GM19324 (cell line): ENCODE measurements around the gene EIF3A.
"Not testable (repeated sequence)": the region's sequence is repeated elsewhere in the genome, so short reads cannot be mapped to it uniquely, and the experiment has no call there.

Experiments
- ATAC-seq: cut with Tn5 transposase; IDR thresholded peaks from one replicate; pipeline ENCODE4 v1.9.1; 2021; ENCODE audit warnings: mild to moderate bottlenecking, moderate library complexity; ENCODE audit not compliant: unreplicated experiment, low FRiP score

EIF3A gene

DNA sequence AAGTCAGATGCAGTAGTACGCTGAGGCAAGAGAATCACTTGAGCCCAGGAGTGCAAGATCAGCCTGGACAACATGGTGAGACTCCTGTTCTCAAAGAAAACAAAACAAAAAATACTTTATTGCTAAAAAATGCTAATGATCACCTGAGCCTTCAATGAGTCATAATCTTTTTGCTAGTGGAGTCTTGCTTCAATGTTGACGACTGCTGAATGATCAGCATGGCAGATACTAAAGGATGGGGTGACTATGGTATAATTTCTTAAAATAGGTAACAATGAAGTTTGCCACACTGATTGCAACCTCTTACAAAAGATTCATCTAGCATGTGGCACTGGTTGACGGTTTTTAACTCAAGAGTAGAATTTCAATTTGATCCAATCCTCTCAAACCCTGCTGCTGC, 28.8 kb downstream of the EIF3A start:
- no peak for ATAC-seq

DNA sequence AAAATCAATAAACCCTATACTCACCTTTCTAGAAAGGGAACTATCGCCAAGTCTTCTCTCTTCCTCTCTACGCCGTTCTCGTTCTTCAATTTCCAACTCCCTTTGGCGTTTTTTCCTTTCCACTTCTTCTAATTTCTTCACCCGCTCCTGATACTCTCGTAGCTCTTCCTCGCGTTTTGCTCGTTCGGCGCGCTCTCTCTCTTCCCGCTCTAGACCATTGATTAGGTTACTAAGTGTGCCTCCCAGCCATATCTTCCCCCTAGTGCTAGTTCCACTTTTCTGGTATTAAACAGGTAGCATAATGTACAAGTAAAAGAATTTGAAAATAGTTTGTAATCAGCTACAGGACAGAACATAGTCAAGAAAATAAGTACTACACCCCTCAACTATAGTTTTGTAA, 30.8 kb downstream of the EIF3A start:
- no peak for ATAC-seq

DNA sequence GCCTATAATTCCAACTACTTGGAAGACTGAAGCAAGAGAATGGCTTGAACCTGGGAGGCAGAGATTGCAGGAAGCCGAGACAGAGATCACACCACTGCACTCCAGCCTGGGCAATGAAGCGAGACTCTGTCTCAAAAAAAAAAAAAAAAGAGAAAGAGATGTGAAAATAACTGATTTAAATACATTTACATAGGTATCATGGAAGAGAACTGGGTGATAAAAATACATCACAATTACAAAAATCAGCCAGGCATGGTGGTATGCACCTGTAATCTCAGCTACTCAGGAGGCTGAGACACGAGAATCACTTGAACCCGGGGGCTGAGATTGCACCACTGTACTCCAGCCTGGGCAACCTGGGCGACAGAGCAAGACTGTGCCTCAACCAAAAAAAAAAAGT, 31.3 kb downstream of the EIF3A start:
- no peak for ATAC-seq

DNA sequence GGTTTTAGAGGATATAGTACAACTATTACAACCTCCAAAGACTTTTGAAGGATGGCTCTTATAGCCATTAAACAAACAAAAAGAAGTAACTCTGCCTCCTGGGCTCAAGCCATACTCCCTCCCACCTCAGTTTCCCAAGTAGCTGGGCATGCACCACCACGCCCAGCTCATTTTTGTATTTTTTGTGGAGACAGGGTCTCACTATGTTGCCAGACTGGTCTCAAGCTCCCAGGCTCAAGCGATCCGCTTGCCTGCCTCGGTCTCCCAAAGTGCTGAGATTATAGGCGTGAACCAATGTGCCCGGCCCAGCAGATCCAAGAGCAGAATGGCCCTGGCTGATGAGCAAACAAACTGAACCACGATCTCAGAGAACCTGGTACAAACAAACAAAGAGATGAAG, 35.1 kb downstream of the EIF3A start:
- no peak for ATAC-seq

DNA sequence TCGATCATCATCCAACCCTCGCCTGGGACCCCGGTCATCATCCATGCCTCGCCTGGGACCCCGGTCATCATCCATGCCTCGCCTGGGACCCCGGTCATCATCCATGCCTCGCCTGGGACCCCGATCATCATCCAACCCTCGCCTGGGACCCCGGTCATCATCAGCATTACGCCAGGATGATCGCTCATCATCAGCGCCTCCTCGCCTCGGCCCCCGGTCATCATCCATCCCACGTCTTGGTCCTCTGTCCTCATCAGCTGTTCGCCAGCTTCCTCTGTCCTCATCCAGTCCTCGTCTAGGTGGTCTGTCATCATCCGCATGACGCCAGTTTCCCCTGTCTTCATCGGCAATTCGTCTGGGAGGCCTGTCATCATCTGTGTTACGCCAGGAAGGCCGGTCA, 38.4 kb downstream of the EIF3A start:
- ATAC-seq: no peak

- no peak for ATAC-seq
These were observed 39.3 kb downstream of the EIF3A start for GRCh38 chr10:119041326-119041725.

DNA sequence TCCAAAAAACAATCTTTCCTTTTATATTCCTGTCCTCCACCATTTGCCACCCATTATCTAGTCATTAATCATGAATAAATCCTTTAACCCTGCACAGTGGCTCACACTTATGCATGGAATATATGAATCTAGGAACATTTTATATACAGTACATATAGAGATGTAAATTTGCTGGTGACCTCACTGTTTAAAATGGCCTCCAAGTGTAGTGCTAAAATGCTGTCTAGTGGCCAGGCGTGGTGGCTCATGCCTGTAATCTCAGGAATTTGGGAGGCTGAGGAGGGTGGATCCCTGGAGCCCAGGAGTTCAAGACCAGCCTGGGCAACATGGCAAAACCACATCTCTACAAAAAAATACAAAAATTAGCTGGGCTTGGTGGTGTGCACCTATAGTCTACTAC, 41.5 kb downstream of the EIF3A start:
- ATAC-seq: no peak

GRCh38 chr10:119031496-119032059, 49.0 kb downstream of the EIF3A start:
- no peak for ATAC-seq

DNA sequence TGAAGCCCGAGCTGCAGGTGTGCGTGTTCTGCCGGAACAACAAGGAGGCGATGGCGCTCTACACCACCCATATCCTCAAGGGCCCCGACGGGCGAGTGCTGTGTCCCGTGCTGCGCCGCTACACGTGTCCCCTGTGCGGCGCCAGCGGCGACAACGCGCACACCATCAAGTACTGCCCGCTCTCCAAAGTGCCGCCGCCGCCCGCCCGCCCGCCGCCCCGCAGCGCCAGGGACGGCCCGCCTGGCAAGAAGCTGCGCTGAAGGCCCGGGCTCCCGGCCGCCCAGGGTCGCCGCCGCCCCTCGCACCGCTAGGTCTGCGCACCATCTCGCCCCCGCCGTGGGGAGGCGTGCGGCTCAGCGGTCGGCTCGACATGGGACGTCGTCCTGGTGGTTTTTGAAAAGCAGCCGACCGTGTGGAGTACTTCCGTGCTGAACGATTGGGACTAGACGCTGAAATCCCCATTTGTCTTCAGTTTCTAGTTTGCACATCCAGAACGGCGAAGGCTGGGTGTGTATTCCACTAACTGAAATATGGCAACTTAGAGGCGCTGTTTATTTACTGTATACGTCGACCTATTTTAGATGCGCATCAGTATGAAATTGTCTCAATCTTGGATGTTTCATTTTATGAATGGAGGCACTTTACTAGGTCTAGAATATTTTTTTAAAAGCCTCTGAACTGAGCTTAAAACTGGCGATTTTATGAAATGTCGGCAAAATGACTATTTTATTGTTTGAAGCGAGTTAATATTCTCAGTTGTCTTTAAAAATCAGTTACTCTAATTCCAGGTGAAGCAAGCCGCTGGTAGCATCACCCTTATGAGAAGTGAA, 50.0 kb downstream of the EIF3A start:
- ATAC-seq: peak; percentile 39

- ATAC-seq: peak; percentile 17
These were observed 50.8 kb downstream of the EIF3A start, which contains the start of gene NANOS1 for GRCh38 chr10:119029613-119030420. TSS of gene NANOS1 (plus strand) at chr10:119029714. CDS start at chr10:119029802, 88 bp downstream.

DNA sequence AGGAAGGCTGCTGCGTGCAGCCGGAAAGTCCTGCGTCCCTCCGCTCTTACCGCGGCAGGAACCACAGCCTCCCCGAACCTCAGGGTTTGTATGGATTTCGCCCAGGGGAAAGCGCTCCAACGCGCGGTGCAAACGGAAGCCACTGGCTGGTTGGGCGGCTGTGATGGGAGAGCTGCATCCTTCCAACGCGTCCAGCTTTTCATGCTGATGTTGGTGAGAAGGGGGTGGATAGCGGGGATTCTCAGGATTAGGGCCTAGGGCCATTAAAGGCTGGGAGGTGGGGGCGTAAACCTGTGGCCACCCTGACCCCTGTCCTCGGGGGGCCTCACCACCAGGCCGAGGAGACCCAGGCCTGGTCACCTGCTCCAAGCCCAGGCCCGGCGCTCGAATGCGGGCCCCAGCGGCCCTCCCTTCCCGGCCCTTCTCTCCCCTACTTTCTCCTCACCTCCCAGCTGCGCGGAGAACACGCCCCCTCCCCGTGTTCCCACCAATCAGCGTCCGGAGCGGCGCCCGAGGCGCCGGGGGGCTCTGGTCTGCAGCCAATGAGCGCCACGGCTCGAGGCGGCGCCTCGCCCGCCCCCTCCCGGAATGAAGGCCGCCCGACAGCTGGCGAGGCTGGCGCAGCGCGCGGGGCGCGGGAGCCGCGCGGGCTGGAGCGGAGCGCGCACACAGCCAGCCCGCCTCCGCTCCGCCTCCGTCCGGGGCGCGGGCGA, 51.6 kb downstream of the EIF3A start:
- ATAC-seq: peak; percentile 77

DNA sequence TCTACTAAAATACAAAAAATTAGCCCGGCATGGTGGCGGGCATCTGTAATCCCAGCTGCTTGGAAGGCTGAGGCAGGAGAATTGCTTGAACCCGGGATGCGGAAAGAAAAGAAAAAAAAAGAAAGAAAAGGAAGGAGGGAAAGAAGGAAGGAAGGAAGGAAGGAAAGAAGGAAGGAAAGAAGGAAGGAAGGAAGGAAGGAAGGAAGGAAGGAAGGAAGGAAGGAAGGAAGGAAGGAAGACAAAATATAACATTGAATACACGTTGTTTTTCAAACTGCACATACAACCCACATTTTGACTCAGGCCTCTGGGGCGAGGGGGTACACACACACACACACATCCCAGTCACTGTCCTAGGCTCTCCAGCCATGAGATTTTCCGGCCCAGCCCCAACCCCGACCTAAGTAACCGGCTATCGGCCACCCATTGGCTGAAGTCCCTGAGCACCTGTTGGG, 52.1 kb downstream of the EIF3A start:
- ATAC-seq: not testable (repeated sequence)

- no peak for ATAC-seq
These were observed 54.1 kb downstream of the EIF3A start for GRCh38 chr10:119026301-119027110.

- no peak for ATAC-seq
These were observed 54.8 kb downstream of the EIF3A start for GRCh38 chr10:119025776-119026175.

DNA sequence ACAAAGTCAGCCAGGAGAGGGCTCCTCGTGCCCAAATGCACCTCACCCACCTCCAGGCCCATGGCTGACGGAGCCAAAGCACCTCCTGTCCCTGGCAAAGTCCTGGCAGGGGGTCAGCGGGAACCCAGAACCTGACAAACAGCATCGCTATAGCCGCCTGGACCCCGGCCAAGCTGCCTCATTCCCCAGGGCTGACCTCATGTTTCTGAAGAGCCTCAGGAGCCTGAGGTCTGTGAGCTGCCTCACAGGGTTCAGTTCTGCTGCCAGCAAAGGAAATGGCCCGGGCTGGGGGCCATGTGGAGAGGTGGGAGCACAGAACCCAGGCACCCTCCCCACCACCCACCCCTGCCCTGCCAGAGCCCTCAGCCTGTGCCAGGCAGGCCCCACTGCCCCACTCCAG, 55.3 kb downstream of the EIF3A start:
- ATAC-seq: no peak

DNA sequence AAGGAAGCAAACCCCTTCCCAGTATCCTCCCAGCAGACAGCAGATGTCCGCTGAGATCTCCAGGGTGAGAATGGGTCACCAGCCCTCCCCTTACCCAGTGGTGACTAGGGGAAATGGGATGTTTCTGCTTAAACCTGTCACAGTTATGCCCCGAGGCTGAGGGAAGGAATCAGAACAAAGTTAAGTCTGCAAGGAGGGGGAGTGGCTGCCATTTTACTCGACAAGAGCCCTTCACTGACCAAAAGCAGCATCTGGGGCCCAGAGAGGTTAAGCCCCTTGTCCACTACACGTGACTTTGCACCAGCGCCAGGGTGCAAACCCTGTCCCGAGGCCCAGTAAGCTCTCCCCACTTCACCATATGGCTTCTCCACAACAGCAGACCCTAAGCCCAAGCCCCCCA, 55.7 kb downstream of the EIF3A start:
- no peak for ATAC-seq

DNA sequence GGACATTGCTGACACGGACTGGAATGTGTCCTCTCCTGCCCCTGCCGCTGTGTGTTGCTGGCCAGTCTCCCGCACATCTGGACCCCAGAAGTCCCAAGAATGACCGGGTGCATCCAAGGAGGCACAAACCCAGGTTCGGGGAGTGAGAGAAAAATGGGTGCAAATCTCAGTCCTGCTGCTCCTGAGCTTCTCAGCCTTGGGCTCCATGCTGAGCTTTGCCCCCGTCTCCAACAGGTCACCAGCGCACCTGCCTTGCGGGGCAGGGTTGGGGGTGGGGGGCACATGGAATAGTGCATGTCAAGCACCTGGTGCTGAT, 57.1 kb downstream of the EIF3A start:
- ATAC-seq: no peak

GRCh38 chr10:119022846-119023552, 57.6 kb downstream of the EIF3A start:
- no peak for ATAC-seq

GRCh38 chr10:119020627-119020946, 60.0 kb downstream of the EIF3A start:
- no peak for ATAC-seq

- no peak for ATAC-seq
These were observed 73.4 kb downstream of the EIF3A start for GRCh38 chr10:119007211-119007574.
